Measurements from ENCODE around the gene GRIK4.

GRIK4 gene

GRCh38 chr11:120774591-120775386 is 263.2 kb downstream of the GRIK4 start:
- no peak for TF ChIP-seq CTCF (IDR thresholded peaks at IDR 0.05; ENCODE audit: low read depth, low read length)
- no peak for DNase-seq (ENCODE audit: low read depth, low spot score)
- in situ Hi-C loops (cut with HindIII; ENCODE audit: low sequenced_read_pairs) = no loop called here
- no peak overlapping the region for H3K4me3 ChIP-seq (ENCODE audit: low read depth, low read length)

- no peak for DNase-seq (ENCODE audit: low read depth, low spot score)
- no peak overlapping the region for H3K4me3 ChIP-seq (ENCODE audit: low read depth, low read length)
- no peak for TF ChIP-seq CTCF (IDR thresholded peaks at IDR 0.05; ENCODE audit: low read depth, low read length)
- in situ Hi-C loops (cut with HindIII; ENCODE audit: low sequenced_read_pairs) = no loop called here
Observed at GRCh38 chr11:120775986-120776951, 264.7 kb downstream of the GRIK4 start.

- no peak for TF ChIP-seq CTCF (IDR thresholded peaks at IDR 0.05; ENCODE audit: low read depth, low read length)
- H3K4me3 ChIP-seq (ENCODE audit: low read depth, low read length) = no peak overlapping the region
- in situ Hi-C loops (cut with HindIII; ENCODE audit: low sequenced_read_pairs) = no loop called here
- DNase-seq (ENCODE audit: low read depth, low spot score) = no peak
Observed at GRCh38 chr11:120778685-120779490, 267.3 kb downstream of the GRIK4 start.

- peak; percentile 14 for DNase-seq (ENCODE audit: low read depth, low spot score)
- no peak for TF ChIP-seq CTCF (IDR thresholded peaks at IDR 0.05; ENCODE audit: low read depth, low read length)
- in situ Hi-C loops (cut with HindIII; ENCODE audit: low sequenced_read_pairs) = no loop called here
- H3K4me3 ChIP-seq (ENCODE audit: low read depth, low read length) = no peak overlapping the region
Observed at GRCh38 chr11:120780239-120780638, 268.7 kb downstream of the GRIK4 start.

GRCh38 chr11:120781486-120782120 is 270.1 kb downstream of the GRIK4 start:
- no peak for DNase-seq (ENCODE audit: low read depth, low spot score)
- TF ChIP-seq CTCF (IDR thresholded peaks at IDR 0.05; ENCODE audit: low read depth, low read length) = no peak
- in situ Hi-C loops (cut with HindIII; ENCODE audit: low sequenced_read_pairs) = no loop called here
- no peak overlapping the region for H3K4me3 ChIP-seq (ENCODE audit: low read depth, low read length)

Data from astrocyte of the spinal cord (primary cell).